Trophoblast cell (in vitro differentiated cells and primary cell): ENCODE measurements around the gene BMX.

Source experiments
- DNase-seq, 2 donors: peaks; one replicate each; pipeline ENCODE4 v3.0.0-alpha.2; 2016
- H2AFZ ChIP-seq: 2 replicates; pipeline ENCODE4 v1.6.1; 2013; ENCODE audit warnings: low read length, moderate library complexity, mild to moderate bottlenecking; ENCODE audit not compliant: insufficient read depth, poor library complexity
- H2AK5ac ChIP-seq: 2 replicates; pipeline ENCODE4 v1.6.1; 2013; ENCODE audit warnings: mild to moderate bottlenecking, low read length
- H2BK120ac ChIP-seq: 2 replicates; pipeline ENCODE4 v1.6.1; 2013; ENCODE audit warnings: low read length, mild to moderate bottlenecking, moderate library complexity; ENCODE audit not compliant: insufficient read depth, poor library complexity
- H2BK12ac ChIP-seq: 2 replicates; pipeline ENCODE4 v1.6.1; 2013; ENCODE audit warnings: mild to moderate bottlenecking, low read length, moderate library complexity
- H2BK5ac ChIP-seq: 2 replicates; pipeline ENCODE4 v1.6.1; 2013; ENCODE audit warnings: low read length, low read depth, moderate library complexity, mild to moderate bottlenecking; ENCODE audit not compliant: poor library complexity
- H3K14ac ChIP-seq: 2 replicates; pipeline ENCODE4 v1.6.1; 2013; ENCODE audit warnings: mild to moderate bottlenecking, low read length
- H3K18ac ChIP-seq: 2 replicates; pipeline ENCODE4 v1.6.1; 2013; ENCODE audit warnings: mild to moderate bottlenecking, low read length
- H3K23ac ChIP-seq: 2 replicates; pipeline ENCODE4 v1.6.1; 2013; ENCODE audit warnings: low read length
- H3K27ac ChIP-seq: 2 replicates; pipeline ENCODE4 v1.5.1; 2013; ENCODE audit warnings: low read depth, mild to moderate bottlenecking, inconsistent platforms, low read length, moderate library complexity
- H3K27me3 ChIP-seq: 2 replicates; pipeline ENCODE4 v1.6.1; 2013; ENCODE audit warnings: inconsistent platforms, mild to moderate bottlenecking, low read length, moderate library complexity; ENCODE audit not compliant: insufficient read depth
- H3K36me3 ChIP-seq, 2 experiments: 1 replicate in 1 of 2; 2 replicates in 1 of 2; pipeline ENCODE4 v1.6.1; 2013; ENCODE audit warnings: low read length in 2 of 2, mild to moderate bottlenecking in 2 of 2, moderate library complexity in 1 of 2; ENCODE audit not compliant: insufficient read depth in 2 of 2, control insufficient read depth in 1 of 2
- H3K4ac ChIP-seq: 2 replicates; pipeline ENCODE4 v1.6.1; 2013; ENCODE audit warnings: low read depth, mild to moderate bottlenecking, low read length, moderate library complexity
- H3K4me1 ChIP-seq, 2 experiments: 1 replicate in 1 of 2; 2 replicates in 1 of 2; pipeline ENCODE4 v1.6.1; 2013; ENCODE audit warnings: low read length in 2 of 2, mild to moderate bottlenecking in 2 of 2, moderate library complexity in 1 of 2; ENCODE audit not compliant: insufficient read depth in 2 of 2, control insufficient read depth in 1 of 2
- H3K4me2 ChIP-seq: 2 replicates; pipeline ENCODE4 v1.6.1; 2013; ENCODE audit warnings: inconsistent platforms, mild to moderate bottlenecking, low read length, moderate library complexity
- H3K4me3 ChIP-seq: 2 replicates; pipeline ENCODE4 v1.5.1; 2013; ENCODE audit warnings: mild to moderate bottlenecking, low read depth, low read length, inconsistent platforms
- H3K79me1 ChIP-seq: one replicate; pipeline ENCODE4 v1.6.1; 2013; ENCODE audit warnings: low read length
- H3K79me2 ChIP-seq: 2 replicates; pipeline ENCODE4 v1.6.1; 2013; ENCODE audit warnings: low read length, mild to moderate bottlenecking; ENCODE audit not compliant: control insufficient read depth, insufficient read depth, poor library complexity
- H3K9ac ChIP-seq: 2 replicates; pipeline ENCODE4 v1.6.1; 2013; ENCODE audit warnings: mild to moderate bottlenecking, low read length
- H3K9me3 ChIP-seq: 2 replicates; pipeline ENCODE4 v1.6.1; 2013; ENCODE audit warnings: low read depth, mild to moderate bottlenecking, control low read depth, inconsistent platforms, low read length; ENCODE audit not compliant: insufficient read depth
- H4K12ac ChIP-seq: 2 replicates; pipeline ENCODE4 v1.6.1; 2013; ENCODE audit warnings: low read depth, mild to moderate bottlenecking, low read length, moderate library complexity
- H4K8ac ChIP-seq: 2 replicates; pipeline ENCODE4 v1.6.1; 2013; ENCODE audit warnings: low read depth, mild to moderate bottlenecking, low read length, moderate library complexity
- H4K91ac ChIP-seq: one replicate; pipeline ENCODE4 v1.6.1; 2013; ENCODE audit warnings: low read depth, mild to moderate bottlenecking, low read length, moderate library complexity
- WGBS: extraction: QIAGEN DNeasy Blood & Tissue Kit; methylation state at CpG from one replicate; pipeline ENCODE4 v1.1.7; 2013; ENCODE audit warnings: missing lambda C conversion rate; ENCODE audit not compliant: insufficient read length, insufficient coverage; ENCODE audit errors: extremely low coverage; 5-methylcytosine and 5-hydroxymethylcytosine counted together

Gene BMX

GRCh38 chrX:15497865-15498264, 2.7 kb upstream of the BMX start:
- Histone ChIP-seq H2AFZ (no peak overlapping the region), H3K4me1 (no peaks in the 10 kb centered on the region), H3K9me3 (no peaks in the 10 kb centered on the region), H2BK120ac (no peak overlapping the region), H3K23ac (no peak overlapping the region), H4K12ac (no peak overlapping the region), H2AK5ac (no peak overlapping the region), H3K4ac (no peak overlapping the region), H3K27ac (no peak overlapping the region), H2BK5ac (no peak overlapping the region), H3K4me3 (no peak overlapping the region), H3K9ac (no peak overlapping the region), H3K4me2 (no peak overlapping the region), H3K79me1 (peaks cover 3% of the 10 kb centered on the region), H3K27me3 (no peaks in the 10 kb centered on the region), H4K8ac (no peak overlapping the region), H4K91ac (no peak overlapping the region), H3K14ac (no peak overlapping the region), H3K79me2 (no peaks in the 10 kb centered on the region), H3K36me3 (no peaks in the 10 kb centered on the region), H3K18ac (no peak overlapping the region), H2BK12ac (no peak overlapping the region)
- no CpG with 5 or more reads among the region's 4 CpGs for WGBS
- DNase-seq: peak in 1 of 2 donors; percentile 64

GRCh38 chrX:15498741-15499140, 1.9 kb upstream of the BMX start:
- H3K9ac ChIP-seq: no peak overlapping the region
- H3K27ac ChIP-seq: no peak overlapping the region
- no peak overlapping the region for H2BK5ac ChIP-seq
- no peak overlapping the region for H3K4me3 ChIP-seq
- no peak overlapping the region for H3K4ac ChIP-seq
- DNase-seq: no peak
- H3K4me2 ChIP-seq: no peak overlapping the region
- no peak overlapping the region for H2AFZ ChIP-seq
- H3K36me3 ChIP-seq: no peaks in the 10 kb centered on the region
- H3K18ac ChIP-seq: no peak overlapping the region
- no peak overlapping the region for H2AK5ac ChIP-seq
- no peak overlapping the region for H4K91ac ChIP-seq
- H4K8ac ChIP-seq: no peak overlapping the region
- H3K9me3 ChIP-seq: no peaks in the 10 kb centered on the region
- WGBS: no CpG with 5 or more reads among the region's 2 CpGs
- no peaks in the 10 kb centered on the region for H3K79me2 ChIP-seq
- H3K14ac ChIP-seq: no peak overlapping the region
- H3K79me1 ChIP-seq: no peaks in the 10 kb centered on the region
- H4K12ac ChIP-seq: no peak overlapping the region
- no peak overlapping the region for H2BK120ac ChIP-seq
- H3K23ac ChIP-seq: no peak overlapping the region
- no peaks in the 10 kb centered on the region for H3K27me3 ChIP-seq
- H2BK12ac ChIP-seq: no peak overlapping the region
- H3K4me1 ChIP-seq: no peaks in the 10 kb centered on the region

GRCh38 chrX:15499976-15500375, 631 bp upstream of the BMX start:
- H3K27me3 ChIP-seq: no peaks in the 10 kb centered on the region
- H3K27ac ChIP-seq: no peak overlapping the region
- H3K36me3 ChIP-seq: no peaks in the 10 kb centered on the region
- no peak overlapping the region for H3K4ac ChIP-seq
- H2BK120ac ChIP-seq: no peak overlapping the region
- H4K12ac ChIP-seq: no peak overlapping the region
- no peak for DNase-seq
- no peaks in the 10 kb centered on the region for H3K79me2 ChIP-seq
- no peak overlapping the region for H3K4me3 ChIP-seq
- no peak overlapping the region for H2AFZ ChIP-seq
- WGBS: no CpG with 5 or more reads among the region's 3 CpGs
- H3K23ac ChIP-seq: no peak overlapping the region
- no peak overlapping the region for H2BK12ac ChIP-seq
- H3K79me1 ChIP-seq: no peaks in the 10 kb centered on the region
- H3K9me3 ChIP-seq: no peaks in the 10 kb centered on the region
- no peak overlapping the region for H3K4me2 ChIP-seq
- H2AK5ac ChIP-seq: no peak overlapping the region
- no peak overlapping the region for H4K8ac ChIP-seq
- no peak overlapping the region for H3K9ac ChIP-seq
- no peak overlapping the region for H4K91ac ChIP-seq
- H3K14ac ChIP-seq: no peak overlapping the region
- H3K18ac ChIP-seq: no peak overlapping the region
- no peaks in the 10 kb centered on the region for H3K4me1 ChIP-seq
- H2BK5ac ChIP-seq: no peak overlapping the region

GRCh38 chrX:15501506-15501905, 899 bp downstream of the BMX start:
- Histone ChIP-seq H2BK12ac (no peak overlapping the region), H3K4me1 (no peaks in the 10 kb centered on the region), H3K4ac (no peak overlapping the region), H3K79me1 (no peaks in the 10 kb centered on the region), H3K18ac (no peak overlapping the region), H2BK120ac (no peak overlapping the region), H3K27me3 (no peaks in the 10 kb centered on the region), H3K9me3 (no peaks in the 10 kb centered on the region), H3K23ac (no peak overlapping the region), H3K27ac (no peak overlapping the region), H3K79me2 (no peaks in the 10 kb centered on the region), H3K4me3 (no peak overlapping the region), H2AK5ac (no peak overlapping the region), H3K14ac (no peak overlapping the region), H3K9ac (no peak overlapping the region), H2BK5ac (no peak overlapping the region), H3K36me3 (no peaks in the 10 kb centered on the region), H2AFZ (no peak overlapping the region), H3K4me2 (no peak overlapping the region), H4K12ac (no peak overlapping the region), H4K91ac (no peak overlapping the region), H4K8ac (no peak overlapping the region)
- DNase-seq: no peak
- WGBS: no CpG with 5 or more reads among the region's 9 CpGs
